HCT116 (cell line): Measurements from ENCODE around the gene TNF. TPM values are rescaled to one million over a fixed set of nuclear protein-coding genes. Genes with fewer than 3 reads are reported as not detected.

Source experiments
- ATAC-seq: fragments of 200-7000 bp; cut with Tn5 transposase; 2 replicates; pipeline ENCODE4 v1.9.1; 2020; ENCODE audit warnings: mild to moderate bottlenecking, moderate library complexity
- BruUV-seq: library from RNA; stranded (reverse); fragments of 400-500 nt; replicated peaks from 2 replicates; lab custom pipeline; 2021; lab: Mats Ljungman, UMichigan
- CTCF ChIA-PET: fragments of 300-600 bp; sonication (Branson Sonifier 250); formaldehyde crosslinking; loops from one replicate; lab custom pipeline; 2021; ENCODE audit warnings: antibody characterized with exemption; lab: Charles Lee
- POLR2A ChIA-PET: fragments of 300-600, 350-600 bp; sonication (Branson Sonifier 250); formaldehyde crosslinking; loops from one replicate; lab custom pipeline; 2021; ENCODE audit warnings: antibody characterized with exemption; lab: Charles Lee
- RAD21 ChIA-PET, 2 experiments: fragments of 300-600 bp; sonication (Branson Sonifier 250); formaldehyde crosslinking; loops; one replicate each; lab custom pipeline; 2023; ENCODE audit warnings: low total read pairs in 2 of 2; ENCODE audit not compliant: uncharacterized antibody in 2 of 2, unreplicated experiment in 2 of 2, low non-redundant PET in 1 of 2; lab: Charles Lee
- DNase-seq: peaks from one replicate; pipeline ENCODE4 v3.0.0-alpha.2; 2010; ENCODE audit warnings: low read depth, low spot score
- H2AFZ ChIP-seq: fragments of 200-600 bp; shearing (Covaris generic), sonication (generic); 2 replicates; pipeline ENCODE4 v1.6.1; 2017; ENCODE audit warnings: low read depth, mixed run types, mixed read lengths, antibody characterized with exemption, low read length; ENCODE audit not compliant: poor library complexity, severe bottlenecking
- H3K27ac ChIP-seq: 2 replicates; pipeline ENCODE4 v1.5.1; 2012; ENCODE audit warnings: low read depth, low read length
- H3K27me3 ChIP-seq: fragments of 200-600 bp; sonication (generic); 2 replicates; pipeline ENCODE4 v1.6.1; 2016; ENCODE audit warnings: mixed run types, low read length, mixed read lengths; ENCODE audit not compliant: insufficient read depth
- H3K36me3 ChIP-seq, 2 experiments: fragments of 200-500 bp in 1 of 2; fragments of 200-600 bp in 1 of 2; sonication (Bioruptor generic) in 1 of 2; sonication (generic) in 1 of 2; 2 replicates each; pipeline versions ENCODE4 v1.5.1 to v1.6.1; 2014 to 2016; ENCODE audit warnings: low read length in 2 of 2, inconsistent platforms in 1 of 2, mixed read lengths in 1 of 2, mixed run types in 1 of 2; ENCODE audit not compliant: insufficient read depth in 2 of 2, control insufficient read depth in 1 of 2
- H3K4me1 ChIP-seq, 2 experiments: fragments of 200-600 bp in 1 of 2; sonication (generic) in 1 of 2; 2 replicates each; pipeline versions ENCODE4 v1.5.1 to v1.6.1; 2012 to 2017; ENCODE audit warnings: low read length in 2 of 2, inconsistent platforms in 1 of 2, mild to moderate bottlenecking in 1 of 2, mixed read lengths in 1 of 2, mixed run types in 1 of 2, moderate library complexity in 1 of 2; ENCODE audit not compliant: insufficient read depth in 2 of 2, control insufficient read depth in 1 of 2
- H3K4me2 ChIP-seq: fragments of 200-600 bp; sonication (generic); 2 replicates; pipeline ENCODE4 v1.6.1; 2017; ENCODE audit warnings: mixed run types, low read length, mixed read lengths
- H3K4me3 ChIP-seq, 2 experiments: fragments of 200-600 bp in 1 of 2; sonication (generic) in 1 of 2; replicated peaks in 1 of 2; 2 replicates each; pipeline ENCODE4 v1.5.1; 2011 to 2016; ENCODE audit warnings: low read length in 2 of 2, control low read depth in 1 of 2, low read depth in 1 of 2, mild to moderate bottlenecking in 1 of 2, mixed read lengths in 1 of 2, mixed run types in 1 of 2
- H3K79me2 ChIP-seq: fragments of 200-600 bp; sonication (generic); 2 replicates; pipeline ENCODE4 v1.6.1; 2017; ENCODE audit warnings: mild to moderate bottlenecking, mixed run types, low read length, moderate library complexity, mixed read lengths; ENCODE audit not compliant: insufficient read depth
- H3K9ac ChIP-seq: fragments of 200-600 bp; sonication (generic); 2 replicates; pipeline ENCODE4 v1.6.1; 2016; ENCODE audit warnings: low read length, mixed read lengths
- H3K9me2 ChIP-seq: fragments of 200-600 bp; sonication (generic), shearing (Covaris generic); 2 replicates; pipeline ENCODE4 v1.6.1; 2017; ENCODE audit warnings: mixed run types, mild to moderate bottlenecking, moderate library complexity; ENCODE audit not compliant: insufficient read depth
- H3K9me3 ChIP-seq, 2 experiments: fragments of 200-500 bp in 1 of 2; fragments of 200-600 bp in 1 of 2; sonication (Bioruptor generic) in 1 of 2; sonication (generic) in 1 of 2; 2 replicates each; pipeline ENCODE4 v1.6.1; 2014 to 2017; ENCODE audit warnings: low read length in 2 of 2, mixed read lengths in 2 of 2, inconsistent platforms in 1 of 2, low read depth in 1 of 2, mild to moderate bottlenecking in 1 of 2, mixed run types in 1 of 2, moderate library complexity in 1 of 2; ENCODE audit not compliant: control insufficient read depth in 1 of 2, insufficient read depth in 1 of 2
- H4K20me1 ChIP-seq: fragments of 200-600 bp; sonication (generic), shearing (Covaris generic); 2 replicates; pipeline ENCODE4 v1.6.1; 2017; ENCODE audit warnings: mixed run types, mild to moderate bottlenecking, moderate library complexity; ENCODE audit not compliant: insufficient read depth
- ATF3 ChIP-seq: IDR thresholded peaks from 2 replicates; pipeline ENCODE4 v1.6.1; 2012
- CEBPB ChIP-seq: IDR thresholded peaks from 2 replicates; pipeline ENCODE4 v1.6.1; 2012; ENCODE audit warnings: low read depth
- EGR1 ChIP-seq: IDR thresholded peaks from 2 replicates; pipeline ENCODE4 v1.6.1; 2012; ENCODE audit warnings: low read depth
- EZH2 ChIP-seq: fragments of 200-600 bp; sonication (generic); IDR thresholded peaks from 2 replicates; pipeline ENCODE4 v1.6.1; 2017; ENCODE audit warnings: antibody characterized with exemption, mixed run types
- EZH2phosphoT487 ChIP-seq: fragments of 200-600 bp; IDR thresholded peaks from 2 replicates; pipeline ENCODE4 v1.6.1; 2018; ENCODE audit warnings: antibody characterized with exemption, borderline replicate concordance
- FOSL1 ChIP-seq: IDR thresholded peaks from 2 replicates; pipeline ENCODE4 v1.6.1; 2012; ENCODE audit warnings: low read depth
- JUND ChIP-seq: IDR thresholded peaks from 2 replicates; pipeline ENCODE4 v1.6.1; 2012
- POLR2AphosphoS5 ChIP-seq: IDR thresholded peaks from 2 replicates; pipeline ENCODE4 v1.6.1; 2011; ENCODE audit warnings: mild to moderate bottlenecking, low read depth, low read length, moderate library complexity
- RAD21 ChIP-seq: IDR thresholded peaks from 2 replicates; pipeline ENCODE4 v1.6.1; 2012; ENCODE audit warnings: low read depth, mild to moderate bottlenecking
- REST ChIP-seq: IDR thresholded peaks from 2 replicates; pipeline ENCODE4 v1.6.1; 2012; ENCODE audit warnings: low read depth
- SIN3A ChIP-seq: IDR thresholded peaks from 2 replicates; pipeline ENCODE4 v1.6.1; 2012; ENCODE audit warnings: low read depth
- SP1 ChIP-seq: IDR thresholded peaks from 2 replicates; pipeline ENCODE4 v1.6.1; 2012; ENCODE audit warnings: low read depth
- TCF7L2 ChIP-seq: IDR thresholded peaks from 2 replicates; pipeline ENCODE4 v1.7.0; 2011; ENCODE audit warnings: borderline replicate concordance, inconsistent platforms; ENCODE audit not compliant: insufficient read depth, insufficient read length; ENCODE audit errors: extremely low read depth
- YY1 ChIP-seq: IDR thresholded peaks from 2 replicates; pipeline ENCODE4 v1.6.1; 2011; ENCODE audit warnings: low read length, low read depth, moderate library complexity, mild to moderate bottlenecking; ENCODE audit not compliant: insufficient replicate concordance; ENCODE audit errors: extremely low read depth
- ZFX ChIP-seq: fragments of 450-650 bp; IDR thresholded peaks from 2 replicates; pipeline ENCODE4 v1.6.1; 2017
- ZNF274 ChIP-seq: fragments of 200-500 bp; sonication (Bioruptor generic); IDR thresholded peaks from 2 replicates; pipeline ENCODE4 v1.6.1; 2014; ENCODE audit warnings: mild to moderate bottlenecking, low read depth, low read length, inconsistent platforms
- intact Hi-C: fragments of 100-400 bp; cut with micrococcal nuclease; formaldehyde crosslinking; loops from 2 replicates; pipeline ENCODE4 v1.10.0; 2022
- total RNA-seq: library from RNA; stranded (reverse); gene quantifications from one replicate; pipeline ENCODE4 v1.2.1, GENCODE V29; 2021; ENCODE audit not compliant: unreplicated experiment

TNF gene
- total RNA-seq, 1 experiment from 2014 or later = 0.59 TPM

- Histone ChIP-seq H3K4me3 (no peak overlapping the region), H3K9ac (no peak overlapping the region), H3K9me3 (no peaks in the 10 kb centered on the region), H3K4me1 (peaks cover under 1 to 3% of the 10 kb centered on the region in 2 experiments; a peak in 2 of 4 replicates), H4K20me1 (no peaks in the 10 kb centered on the region), H3K36me3 (no peaks in the 10 kb centered on the region), H3K27me3 (no peaks in the 10 kb centered on the region), H2AFZ (no peak overlapping the region), H3K79me2 (no peaks in the 10 kb centered on the region), H3K9me2 (no peaks in the 10 kb centered on the region), H3K4me2 (no peak overlapping the region), H3K27ac (no peak overlapping the region)
- intact Hi-C loops = no loop called here
- ATAC-seq (no peak), DNase-seq (no peak)
- ChIA-PET CTCF (interaction anchor here (7.8 kb wide), 1 partner anchor 11 kb away, joined by 70 read pairs; no protein-coding TSS in a partner anchor), POLR2A (no interaction called here), RAD21 (no interaction called here)
- TF ChIP-seq JUND (no peak), SP1 (no peak), EZH2 (no peak), TCF7L2 (no peak)
- no TSS peak for BruUV-seq
Observed at GRCh38 chr6:31586599-31587281, 11.4 kb downstream of the TNF start.

DNA sequence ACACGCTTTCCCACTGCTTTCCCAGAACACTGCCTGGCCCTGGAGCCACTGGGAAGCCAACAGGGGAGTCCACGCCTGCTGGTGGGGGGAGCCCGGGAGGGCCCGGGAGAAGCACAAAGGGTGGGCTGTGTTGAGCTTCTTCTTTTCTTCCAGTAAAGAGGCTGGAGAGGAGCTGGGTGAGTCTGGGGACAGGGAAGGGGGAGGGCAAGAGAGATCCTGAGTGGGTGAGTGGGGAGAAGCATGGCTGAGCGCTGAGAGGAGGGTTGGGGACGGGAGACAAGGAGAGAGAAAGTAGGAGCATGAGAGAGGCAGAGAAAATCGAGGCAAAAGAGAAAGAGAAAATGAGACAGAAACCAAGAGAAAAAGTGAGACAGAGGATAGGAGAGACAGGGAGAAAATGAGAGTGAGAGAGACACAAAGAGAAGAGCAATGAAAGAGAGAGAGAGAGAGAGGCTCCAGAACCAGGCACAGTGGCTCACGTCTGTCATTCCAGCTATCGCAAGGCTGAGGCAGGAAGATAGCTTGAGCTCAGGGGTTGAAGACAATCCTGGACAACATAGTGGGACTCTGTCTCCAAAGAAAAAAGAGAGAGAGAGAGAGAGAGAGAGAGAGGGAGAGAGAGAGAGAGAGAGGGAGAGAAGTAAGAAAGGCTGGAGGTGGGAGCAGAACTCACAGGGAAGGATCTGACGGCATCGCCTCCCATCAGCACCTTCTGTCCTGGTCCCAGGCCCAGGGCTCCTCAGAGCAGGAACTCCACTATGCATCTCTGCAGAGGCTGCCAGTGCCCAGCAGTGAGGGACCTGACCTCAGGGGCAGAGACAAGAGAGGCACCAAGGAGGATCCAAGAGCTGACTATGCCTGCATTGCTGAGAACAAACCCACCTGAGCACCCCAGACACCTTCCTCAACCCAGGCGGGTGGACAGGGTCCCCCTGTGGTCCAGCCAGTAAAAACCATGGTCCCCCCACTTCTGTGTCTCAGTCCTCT, 12.7 kb downstream of the TNF start:
- Histone ChIP-seq H3K9me3 (no peaks in the 10 kb centered on the region), H3K27me3 (no peaks in the 10 kb centered on the region), H3K9ac (no peak overlapping the region), H3K36me3 (no peaks in the 10 kb centered on the region), H3K79me2 (no peaks in the 10 kb centered on the region), H3K4me1 (no peaks in the 10 kb centered on the region), H2AFZ (no peak overlapping the region), H4K20me1 (no peaks in the 10 kb centered on the region), H3K4me2 (no peak overlapping the region), H3K9me2 (no peaks in the 10 kb centered on the region), H3K4me3 (no peak overlapping the region), H3K27ac (no peak overlapping the region)
- CTCF ChIA-PET = interaction anchor here (0.6 to 2.0 kb wide), 3 partner anchors 10 to 42 kb away, joined by 3 to 7 read pairs (median 3); partner anchors contain the start of gene ATP6V1G2
- RAD21 ChIA-PET = no interaction called here
- DNase-seq = no peak
- no TSS peak for BruUV-seq
- intact Hi-C loops = no loop called here
- no peak for ATAC-seq
- POLR2A ChIA-PET = no interaction called here
- TF ChIP-seq EZH2phosphoT487 (no peak), FOSL1 (no peak), ZFX (no peak), SP1 (no peak), ZNF274 (no peak), SIN3A (no peak), POLR2AphosphoS5 (no peak), RAD21 (no peak), CEBPB (no peak), REST (no peak), YY1 (no peak), ATF3 (no peak), EGR1 (no peak)
